ENCODE data around the gene PPP1R13B.

Gene PPP1R13B

GRCh38 chr14:103684871-103685270 lies 162.5 kb downstream of the PPP1R13B start:
- FAIRE-seq: no peak

GRCh38 chr14:103684471-103684870 lies 162.9 kb downstream of the PPP1R13B start:
- TF ChIP-seq, protein P1, sequence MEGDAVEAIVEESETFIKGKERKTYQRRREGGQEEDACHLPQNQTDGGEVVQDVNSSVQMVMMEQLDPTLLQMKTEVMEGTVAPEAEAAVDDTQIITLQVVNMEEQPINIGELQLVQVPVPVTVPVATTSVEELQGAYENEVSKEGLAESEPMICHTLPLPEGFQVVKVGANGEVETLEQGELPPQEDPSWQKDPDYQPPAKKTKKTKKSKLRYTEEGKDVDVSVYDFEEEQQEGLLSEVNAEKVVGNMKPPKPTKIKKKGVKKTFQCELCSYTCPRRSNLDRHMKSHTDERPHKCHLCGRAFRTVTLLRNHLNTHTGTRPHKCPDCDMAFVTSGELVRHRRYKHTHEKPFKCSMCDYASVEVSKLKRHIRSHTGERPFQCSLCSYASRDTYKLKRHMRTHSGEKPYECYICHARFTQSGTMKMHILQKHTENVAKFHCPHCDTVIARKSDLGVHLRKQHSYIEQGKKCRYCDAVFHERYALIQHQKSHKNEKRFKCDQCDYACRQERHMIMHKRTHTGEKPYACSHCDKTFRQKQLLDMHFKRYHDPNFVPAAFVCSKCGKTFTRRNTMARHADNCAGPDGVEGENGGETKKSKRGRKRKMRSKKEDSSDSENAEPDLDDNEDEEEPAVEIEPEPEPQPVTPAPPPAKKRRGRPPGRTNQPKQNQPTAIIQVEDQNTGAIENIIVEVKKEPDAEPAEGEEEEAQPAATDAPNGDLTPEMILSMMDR (IDR thresholded peaks at IDR 0.05; ENCODE audit: insufficient read depth, missing control alignments): no peak
- no peak for FAIRE-seq
- DNase-seq (ENCODE audit: insufficient read length, low spot score): no peak

More at GRCh38 chr14:103684871-103685270, 162.5 kb downstream of the PPP1R13B start:
- DNase-seq (ENCODE audit: insufficient read length, low spot score): no peak
- TF ChIP-seq, protein P1 (IDR thresholded peaks at IDR 0.05; ENCODE audit: insufficient read depth, missing control alignments): no peak
